Fibroblast of lung (primary cell): ENCODE measurements around the gene ANKFN1. TPM values are rescaled to one million over a fixed set of nuclear protein-coding genes. Genes with fewer than 3 reads are reported as not detected.

ENCODE experiments used
- DNase-seq, 2 donors: peaks; one replicate each; pipeline versions ENCODE4 v3.0.0 to v3.0.0-alpha.2; 2010; ENCODE audit warnings: low read depth in 2 of 2
- H2AFZ ChIP-seq: 2 replicates; pipeline ENCODE4 v1.5.1; 2012; ENCODE audit warnings: low read length, control low read depth, inconsistent platforms
- H3K27ac ChIP-seq: 2 replicates; pipeline ENCODE4 v1.5.1; 2011; ENCODE audit warnings: low read length, control low read depth; ENCODE audit not compliant: insufficient read depth
- H3K27me3 ChIP-seq: 2 replicates; pipeline ENCODE4 v1.5.1; 2011; ENCODE audit warnings: mild to moderate bottlenecking, low read length; ENCODE audit not compliant: control insufficient read depth, insufficient read depth
- H3K36me3 ChIP-seq: 2 replicates; pipeline ENCODE4 v1.5.1; 2011; ENCODE audit warnings: low read length; ENCODE audit not compliant: control insufficient read depth, insufficient read depth
- H3K4me1 ChIP-seq: 2 replicates; pipeline ENCODE4 v1.5.1; 2011; ENCODE audit warnings: low read length; ENCODE audit not compliant: control insufficient read depth, insufficient read depth; ENCODE audit errors: extremely low read depth
- H3K4me2 ChIP-seq: 2 replicates; pipeline ENCODE4 v1.5.1; 2011; ENCODE audit warnings: low read length, control low read depth; ENCODE audit not compliant: insufficient read depth; ENCODE audit errors: extremely low read depth
- H3K4me3 ChIP-seq, 4 experiments: fragments of 200-600 bp in 1 of 4; sonication (generic) in 1 of 4; replicated peaks in 1 of 4; 2 replicates each; pipeline ENCODE4 v1.5.1; 2011 to 2016; ENCODE audit warnings: low read length in 4 of 4, low read depth in 3 of 4, mild to moderate bottlenecking in 3 of 4, control low read depth in 2 of 4, inconsistent platforms in 1 of 4, mixed read lengths in 1 of 4; ENCODE audit not compliant: insufficient read depth in 1 of 4; ENCODE audit errors: control extremely low read depth in 1 of 4
- H3K79me2 ChIP-seq: 2 replicates; pipeline ENCODE4 v1.5.1; 2012; ENCODE audit warnings: mild to moderate bottlenecking, low read length, inconsistent platforms; ENCODE audit not compliant: control insufficient read depth, insufficient read depth
- H3K9ac ChIP-seq: 2 replicates; pipeline ENCODE4 v1.5.1; 2011; ENCODE audit warnings: mild to moderate bottlenecking, low read length, control low read depth; ENCODE audit not compliant: insufficient read depth
- H3K9me3 ChIP-seq: 2 replicates; pipeline ENCODE4 v1.5.1; 2012; ENCODE audit warnings: low read depth, low read length; ENCODE audit not compliant: control insufficient read depth, insufficient read depth
- H4K20me1 ChIP-seq: 2 replicates; pipeline ENCODE4 v1.5.1; 2011; ENCODE audit warnings: low read length; ENCODE audit not compliant: control insufficient read depth, insufficient read depth; ENCODE audit errors: extremely low read depth
- EZH2 ChIP-seq: IDR thresholded peaks from 2 replicates; pipeline ENCODE4 v1.5.1; 2012; ENCODE audit warnings: low read length, control low read depth, mild to moderate bottlenecking; ENCODE audit errors: missing control alignments
- polyA plus RNA-seq, 2 donors: library from polyadenylated mRNA; depleted of rRNA in 1 of 2; stranded (reverse) in 1 of 2; unstranded in 1 of 2; fragments of >200 nt; gene quantifications; 2 replicates each; pipeline ENCODE4 v1.2.1, GENCODE V29; 2011 to 2012; ENCODE audit warnings: missing spikeins in 1 of 2
- total RNA-seq: library from RNA; depleted of rRNA; stranded (reverse); fragments of >200 nt; gene quantifications from 2 replicates; pipeline ENCODE4 v1.2.1, GENCODE V29; 2014
- TF ChIP-seq, protein P1 (sequence below), 2 donors: IDR thresholded peaks in 1 of 2; conservative IDR thresholded peaks in 1 of 2; 1 replicate in 1 of 2; 2 replicates in 1 of 2; pipeline ENCODE4 v1.5.1; 2011 to 2012; ENCODE audit warnings: low read length in 2 of 2, control low read depth in 1 of 2, inconsistent platforms in 1 of 2, low read depth in 1 of 2, mild to moderate bottlenecking in 1 of 2

The ANKFN1 gene
- total and polyA plus RNA-seq, 2 donors (not counting 1 experiment from before 2014, with no cell fraction given): 0.19 TPM; not detected in 1

DNA sequence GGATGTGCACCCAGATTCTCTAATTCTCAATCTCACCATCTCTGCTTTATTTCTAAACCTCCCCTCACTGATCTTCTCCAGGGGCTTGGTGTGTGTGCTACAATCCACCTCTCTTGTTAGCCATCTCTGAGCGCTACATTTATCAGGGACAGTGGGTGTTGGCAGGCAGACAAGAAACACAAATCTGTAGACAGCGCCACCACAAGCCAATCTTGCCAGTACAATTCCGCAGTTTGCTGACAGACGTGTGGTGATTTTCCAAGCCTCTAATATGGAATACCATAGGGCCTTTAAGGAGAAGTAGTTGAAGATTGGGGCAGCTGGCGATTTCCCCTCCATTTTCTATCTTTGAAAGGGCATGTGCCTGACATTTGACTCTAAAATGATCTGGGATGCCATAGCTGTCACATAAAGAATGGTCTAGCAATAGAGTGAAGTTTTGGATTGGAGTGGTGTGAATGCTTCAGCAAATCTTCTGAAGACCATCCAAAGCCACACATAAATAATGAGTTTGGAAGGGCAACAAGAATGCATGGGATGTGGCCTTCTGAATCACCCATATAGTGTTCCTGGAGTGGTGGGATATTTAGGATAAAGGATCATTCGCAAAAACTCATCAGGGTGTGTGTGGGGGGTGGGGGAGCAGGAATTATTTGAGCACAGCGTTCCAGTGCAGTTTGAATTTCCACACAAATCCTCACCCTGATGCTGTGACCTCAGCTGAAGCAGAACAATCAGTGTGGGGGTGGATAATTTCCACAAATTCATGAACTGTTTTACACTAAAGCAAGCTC is 12.0 kb upstream of the ANKFN1 start:
- H3K4me1 ChIP-seq: no peaks in the 10 kb centered on the region
- H3K27ac ChIP-seq: no peak overlapping the region
- no peaks in the 10 kb centered on the region for H3K27me3 ChIP-seq
- no peak overlapping the region for H3K9ac ChIP-seq
- no peak overlapping the region for H3K4me3 ChIP-seq
- TF ChIP-seq, protein P1, sequence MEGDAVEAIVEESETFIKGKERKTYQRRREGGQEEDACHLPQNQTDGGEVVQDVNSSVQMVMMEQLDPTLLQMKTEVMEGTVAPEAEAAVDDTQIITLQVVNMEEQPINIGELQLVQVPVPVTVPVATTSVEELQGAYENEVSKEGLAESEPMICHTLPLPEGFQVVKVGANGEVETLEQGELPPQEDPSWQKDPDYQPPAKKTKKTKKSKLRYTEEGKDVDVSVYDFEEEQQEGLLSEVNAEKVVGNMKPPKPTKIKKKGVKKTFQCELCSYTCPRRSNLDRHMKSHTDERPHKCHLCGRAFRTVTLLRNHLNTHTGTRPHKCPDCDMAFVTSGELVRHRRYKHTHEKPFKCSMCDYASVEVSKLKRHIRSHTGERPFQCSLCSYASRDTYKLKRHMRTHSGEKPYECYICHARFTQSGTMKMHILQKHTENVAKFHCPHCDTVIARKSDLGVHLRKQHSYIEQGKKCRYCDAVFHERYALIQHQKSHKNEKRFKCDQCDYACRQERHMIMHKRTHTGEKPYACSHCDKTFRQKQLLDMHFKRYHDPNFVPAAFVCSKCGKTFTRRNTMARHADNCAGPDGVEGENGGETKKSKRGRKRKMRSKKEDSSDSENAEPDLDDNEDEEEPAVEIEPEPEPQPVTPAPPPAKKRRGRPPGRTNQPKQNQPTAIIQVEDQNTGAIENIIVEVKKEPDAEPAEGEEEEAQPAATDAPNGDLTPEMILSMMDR (conservative IDR thresholded peaks at IDR 0.05 in 1 of 2, IDR thresholded peaks at IDR 0.05 in 1 of 2; ENCODE audit: low read depth in 1 of 2, low read length in 2 of 2): no peak
- TF ChIP-seq EZH2: no peak
- H4K20me1 ChIP-seq: no peaks in the 10 kb centered on the region
- no peaks in the 10 kb centered on the region for H3K79me2 ChIP-seq
- H3K36me3 ChIP-seq: no peaks in the 10 kb centered on the region
- H3K4me2 ChIP-seq: no peak overlapping the region
- H2AFZ ChIP-seq: no peak overlapping the region
- peak; percentile 12 to 91 for DNase-seq
- no peaks in the 10 kb centered on the region for H3K9me3 ChIP-seq

DNA sequence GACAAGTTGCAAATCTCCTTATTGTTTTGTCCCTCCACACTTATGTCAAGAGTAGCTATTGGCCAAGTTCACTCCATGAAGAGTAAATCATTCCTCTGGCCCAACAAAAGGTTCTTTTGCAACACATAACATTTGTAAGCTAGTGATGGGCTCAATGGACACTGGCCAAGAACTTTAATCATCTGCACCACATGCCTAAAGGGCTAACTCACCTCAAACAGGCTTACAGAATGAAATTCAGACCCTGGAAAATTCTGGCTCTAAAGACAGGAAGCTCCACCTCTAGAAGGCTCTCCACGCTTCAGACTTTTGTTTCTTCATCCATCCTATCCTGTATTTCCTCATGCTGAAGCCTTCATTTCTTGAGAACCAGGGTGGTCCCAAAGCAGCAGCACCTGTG is 10.9 kb upstream of the ANKFN1 start:
- no peak overlapping the region for H3K9ac ChIP-seq
- no peak overlapping the region for H3K4me2 ChIP-seq
- no peaks in the 10 kb centered on the region for H3K36me3 ChIP-seq
- H3K27ac ChIP-seq: no peak overlapping the region
- no peak overlapping the region for H3K4me3 ChIP-seq
- no peaks in the 10 kb centered on the region for H3K27me3 ChIP-seq
- TF ChIP-seq EZH2: no peak
- TF ChIP-seq, protein P1 (conservative IDR thresholded peaks at IDR 0.05 in 1 of 2, IDR thresholded peaks at IDR 0.05 in 1 of 2; ENCODE audit: low read depth in 1 of 2, low read length in 2 of 2): no peak
- peak; percentile 61 to 95 for DNase-seq
- H4K20me1 ChIP-seq: no peaks in the 10 kb centered on the region
- H2AFZ ChIP-seq: no peak overlapping the region
- H3K79me2 ChIP-seq: no peaks in the 10 kb centered on the region
- H3K9me3 ChIP-seq: no peaks in the 10 kb centered on the region
- H3K4me1 ChIP-seq: no peaks in the 10 kb centered on the region

DNA sequence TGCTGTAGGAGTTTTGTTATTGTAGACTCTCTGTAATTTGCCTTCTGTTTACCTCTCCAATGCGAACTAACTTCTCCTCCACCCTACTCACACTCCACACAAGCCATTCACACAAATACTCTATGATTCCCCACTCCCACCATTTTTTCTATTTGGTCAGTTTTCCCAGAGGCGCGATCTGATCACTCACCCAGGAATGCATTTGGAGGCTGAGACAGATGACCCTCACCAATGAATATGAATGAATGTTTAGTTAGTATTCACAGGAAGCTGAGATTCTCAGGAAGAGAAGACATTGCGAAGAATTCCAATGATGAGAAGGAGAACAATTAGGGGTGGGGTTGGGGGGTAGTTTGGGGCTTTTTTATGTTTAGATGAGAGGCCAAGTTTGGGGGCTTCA is 10.5 kb upstream of the ANKFN1 start:
- peak in 1 of 2 donors; percentile 59 for DNase-seq
- no peaks in the 10 kb centered on the region for H3K36me3 ChIP-seq
- no peaks in the 10 kb centered on the region for H3K4me1 ChIP-seq
- no peak overlapping the region for H2AFZ ChIP-seq
- H3K79me2 ChIP-seq: no peaks in the 10 kb centered on the region
- no peak overlapping the region for H3K9ac ChIP-seq
- H3K4me2 ChIP-seq: no peak overlapping the region
- TF ChIP-seq EZH2: no peak
- TF ChIP-seq, protein P1 (conservative IDR thresholded peaks at IDR 0.05 in 1 of 2, IDR thresholded peaks at IDR 0.05 in 1 of 2; ENCODE audit: low read depth in 1 of 2, low read length in 2 of 2): no peak
- H3K27me3 ChIP-seq: no peaks in the 10 kb centered on the region
- no peak overlapping the region for H3K27ac ChIP-seq
- no peaks in the 10 kb centered on the region for H3K9me3 ChIP-seq
- no peak overlapping the region for H3K4me3 ChIP-seq
- no peaks in the 10 kb centered on the region for H4K20me1 ChIP-seq
